ENCODE data around the gene OR12D3. TPM values are rescaled to one million over a fixed set of nuclear protein-coding genes. Genes with fewer than 3 reads are reported as not detected.

Gene OR12D3
- total RNA-seq, 1 experiment from 2014 or later, result not detected

DNA sequence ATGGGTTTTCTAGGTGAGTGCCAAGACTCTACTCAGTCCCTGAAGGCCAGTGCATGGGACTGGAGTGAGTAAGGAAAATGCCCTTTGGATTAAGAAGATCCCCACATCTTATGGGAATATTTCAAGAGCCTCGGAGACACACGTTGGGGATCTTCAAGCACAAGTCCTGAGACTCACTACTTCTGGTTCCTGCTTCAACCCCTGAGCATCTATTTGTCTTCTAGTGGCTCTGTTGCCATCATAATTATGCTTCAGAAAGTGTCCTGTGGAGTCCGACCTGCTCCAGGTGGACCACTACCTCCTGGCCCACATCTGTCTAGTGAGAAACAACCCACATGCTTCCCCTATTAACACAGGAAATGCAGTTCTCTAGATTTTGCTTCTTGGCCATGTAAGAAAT, 6.3 kb downstream of the OR12D3 start, which contains the start of gene OR5V1 (continued):
- TF ChIP-seq, protein P1, sequence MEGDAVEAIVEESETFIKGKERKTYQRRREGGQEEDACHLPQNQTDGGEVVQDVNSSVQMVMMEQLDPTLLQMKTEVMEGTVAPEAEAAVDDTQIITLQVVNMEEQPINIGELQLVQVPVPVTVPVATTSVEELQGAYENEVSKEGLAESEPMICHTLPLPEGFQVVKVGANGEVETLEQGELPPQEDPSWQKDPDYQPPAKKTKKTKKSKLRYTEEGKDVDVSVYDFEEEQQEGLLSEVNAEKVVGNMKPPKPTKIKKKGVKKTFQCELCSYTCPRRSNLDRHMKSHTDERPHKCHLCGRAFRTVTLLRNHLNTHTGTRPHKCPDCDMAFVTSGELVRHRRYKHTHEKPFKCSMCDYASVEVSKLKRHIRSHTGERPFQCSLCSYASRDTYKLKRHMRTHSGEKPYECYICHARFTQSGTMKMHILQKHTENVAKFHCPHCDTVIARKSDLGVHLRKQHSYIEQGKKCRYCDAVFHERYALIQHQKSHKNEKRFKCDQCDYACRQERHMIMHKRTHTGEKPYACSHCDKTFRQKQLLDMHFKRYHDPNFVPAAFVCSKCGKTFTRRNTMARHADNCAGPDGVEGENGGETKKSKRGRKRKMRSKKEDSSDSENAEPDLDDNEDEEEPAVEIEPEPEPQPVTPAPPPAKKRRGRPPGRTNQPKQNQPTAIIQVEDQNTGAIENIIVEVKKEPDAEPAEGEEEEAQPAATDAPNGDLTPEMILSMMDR (IDR thresholded peaks at IDR 0.05 in 2 of 3, conservative IDR thresholded peaks at IDR 0.05 in 1 of 3; ENCODE audit: borderline replicate concordance in 1 of 3, insufficient read depth in 1 of 3, low read depth in 2 of 3, low read length in 2 of 3), result no peak
- TF ChIP-seq ELF1 (IDR thresholded peaks at IDR 0.05; ENCODE audit: borderline replicate concordance, low read depth) (no peak), SIN3A (IDR thresholded peaks at IDR 0.05; ENCODE audit: low read depth) (no peak), EGR1 (IDR thresholded peaks at IDR 0.05; ENCODE audit: low read depth) (no peak), TCF7L2 (IDR thresholded peaks at IDR 0.05; ENCODE audit: borderline replicate concordance, extremely low read depth, insufficient read depth, insufficient read length) (no peak), CBX3 (IDR thresholded peaks at IDR 0.05; ENCODE audit: low read depth) (no peak), POLR2A (IDR thresholded peaks at IDR 0.05; ENCODE audit: borderline replicate concordance, extremely low read depth, insufficient read depth, insufficient read length) (no peak), SP1 (IDR thresholded peaks at IDR 0.05; ENCODE audit: low read depth) (no peak)
- TF ChIP-seq, protein P2, sequence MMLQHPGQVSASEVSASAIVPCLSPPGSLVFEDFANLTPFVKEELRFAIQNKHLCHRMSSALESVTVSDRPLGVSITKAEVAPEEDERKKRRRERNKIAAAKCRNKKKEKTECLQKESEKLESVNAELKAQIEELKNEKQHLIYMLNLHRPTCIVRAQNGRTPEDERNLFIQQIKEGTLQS (IDR thresholded peaks at IDR 0.05), result no peak
- TF ChIP-seq, protein P3, sequence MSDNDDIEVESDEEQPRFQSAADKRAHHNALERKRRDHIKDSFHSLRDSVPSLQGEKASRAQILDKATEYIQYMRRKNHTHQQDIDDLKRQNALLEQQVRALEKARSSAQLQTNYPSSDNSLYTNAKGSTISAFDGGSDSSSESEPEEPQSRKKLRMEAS (IDR thresholded peaks at IDR 0.05), result no peak

DNA sequence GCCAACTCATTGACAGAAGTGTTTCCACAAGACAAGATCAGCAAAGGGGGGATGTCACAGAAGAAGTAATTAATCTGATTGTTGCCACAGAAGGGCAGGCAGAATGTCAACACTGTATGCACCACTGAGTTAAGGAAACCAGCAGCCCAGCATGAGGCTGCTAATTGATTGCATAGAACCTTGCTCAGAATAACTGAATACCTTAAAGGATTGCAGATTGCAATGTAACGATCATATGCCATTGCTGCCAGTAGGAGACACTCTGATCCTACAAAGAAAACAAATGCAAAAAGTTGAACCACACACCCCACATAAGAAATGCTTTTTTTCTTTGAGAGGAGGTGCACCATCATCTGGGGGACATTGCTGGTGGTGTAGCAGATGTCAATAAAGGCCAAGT, 19.5 kb downstream of the OR12D3 start:
- Histone ChIP-seq H3K4me3 (replicated peaks in 1 of 2; ENCODE audit: low read depth in 1 of 2, low read length in 2 of 2) (no peak overlapping the region), H3K36me3 (ENCODE audit: control insufficient read depth in 1 of 2, insufficient read depth in 2 of 2, low read length in 2 of 2) (no peaks in the 10 kb centered on the region), H3K9me3 (ENCODE audit: control insufficient read depth in 1 of 2, insufficient read depth in 1 of 2, low read depth in 1 of 2, low read length in 2 of 2) (no peaks in the 10 kb centered on the region), H4K20me1 (ENCODE audit: insufficient read depth) (no peaks in the 10 kb centered on the region), H3K4me2 (ENCODE audit: low read length) (no peak overlapping the region), H3K4me1 (ENCODE audit: control insufficient read depth in 1 of 2, insufficient read depth in 2 of 2, low read length in 2 of 2) (no peaks in the 10 kb centered on the region), H3K9ac (ENCODE audit: low read length) (no peak overlapping the region), H3K9me2 (ENCODE audit: insufficient read depth) (no peaks in the 10 kb centered on the region), H3K79me2 (ENCODE audit: insufficient read depth, low read length) (no peaks in the 10 kb centered on the region), H3K27ac (ENCODE audit: low read depth, low read length) (no peak overlapping the region), H2AFZ (ENCODE audit: low read depth, low read length, poor library complexity, severe bottlenecking) (no peak overlapping the region), H3K27me3 (ENCODE audit: insufficient read depth, low read length) (no peaks in the 10 kb centered on the region)
- POLR2A ChIA-PET, result no interaction called here
- CTCF ChIA-PET, result no interaction called here
- ATAC-seq (no peak; the same call in 1 of the 2 replicates), DNase-seq (ENCODE audit: low read depth, low spot score) (no peak)
- TF ChIP-seq, protein P1 (IDR thresholded peaks at IDR 0.05 in 2 of 3, conservative IDR thresholded peaks at IDR 0.05 in 1 of 3; ENCODE audit: borderline replicate concordance in 1 of 3, insufficient read depth in 1 of 3, low read depth in 2 of 3, low read length in 2 of 3), result peak in 1 of 3 experiments; percentile 30; a peak in 1 of 6 replicates
- no peak for TF ChIP-seq EZH2phosphoT487 (IDR thresholded peaks at IDR 0.05; ENCODE audit: borderline replicate concordance)
- TF ChIP-seq RAD21 (IDR thresholded peaks at IDR 0.05; ENCODE audit: low read depth), result peak; percentile 30; the same call in 1 of the 2 replicates
- intact Hi-C loops (cut with micrococcal nuclease), result no loop called here
- RAD21 ChIA-PET (ENCODE audit: low non-redundant PET in 1 of 2, low total read pairs in 2 of 2, uncharacterized antibody in 2 of 2, unreplicated experiment in 2 of 2), result no interaction called here
- no TSS peak for BruUV-seq (replicated peaks)

All from HCT116 (cell line).